ENCODE data around the gene GHDC.
A peak's percentile ranks its signal among the peaks of the same experiment; 100 is the strongest.

The GHDC gene

DNA sequence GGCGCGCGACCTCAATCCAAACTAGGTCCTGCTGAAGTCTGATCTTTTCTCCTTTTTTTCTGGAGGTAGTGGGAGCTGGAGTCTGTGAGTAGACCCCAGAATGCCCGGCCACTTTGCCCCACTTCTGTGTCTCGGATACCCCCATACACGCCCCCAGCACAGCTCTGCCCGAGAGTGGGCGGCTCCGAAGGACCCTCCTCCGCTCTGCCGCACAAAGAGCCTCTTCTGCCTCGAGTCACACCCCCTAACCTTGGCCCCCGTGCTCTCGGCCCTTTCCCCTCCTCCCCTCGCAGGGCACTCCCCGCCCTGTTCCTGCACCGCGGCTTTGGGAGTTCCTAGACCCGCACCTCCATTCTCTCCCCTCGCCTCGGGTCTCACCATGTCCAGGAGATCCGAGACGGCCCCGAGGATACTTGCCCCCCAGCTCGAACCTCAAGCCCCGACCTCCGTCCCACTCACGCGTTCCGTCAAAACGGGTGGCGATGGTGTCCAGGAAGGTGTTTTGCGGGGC is 13.8 kb downstream of the GHDC start:
- Histone ChIP-seq H3K9me3 (ENCODE audit: control extremely low read depth in 1 of 5, control insufficient read depth in 4 of 5, insufficient read depth in 2 of 5, low read depth in 1 of 5, low read length in 4 of 5) (no peaks in the 10 kb centered on the region), H3K27me3 (replicated peaks in 2 of 5; ENCODE audit: control insufficient read depth in 4 of 5, insufficient read depth in 5 of 5, low read length in 4 of 5) (peaks cover 0 to 36% (median 16%) of the 10 kb centered on the region in 5 experiments), H3K4me3 (ENCODE audit: control insufficient read depth in 1 of 7, extremely low read depth in 1 of 7, insufficient read depth in 4 of 7, low read depth in 2 of 7, low read length in 6 of 7) (peak overlapping the region; percentile 10 to 71 (median 59)), H3K4me1 (ENCODE audit: control extremely low read depth in 1 of 4, control insufficient read depth in 4 of 4, insufficient read depth in 4 of 4, low read length in 3 of 4) (peaks cover 3 to 42% (median 34%) of the 10 kb centered on the region in 4 experiments), H3K36me3 (ENCODE audit: control insufficient read depth in 4 of 4, insufficient read depth in 4 of 4, low read length in 3 of 4) (no peaks in the 10 kb centered on the region), H3K27ac (ENCODE audit: insufficient read depth in 1 of 2, low read depth in 1 of 2, low read length in 2 of 2, poor library complexity in 1 of 2, severe bottlenecking in 2 of 2) (no peak overlapping the region)
- DNase-seq, result no peak
- POLR2A ChIA-PET, result interaction anchor here (0.7 kb wide), 1 partner anchor 13 kb away, joined by 4 read pairs; no protein-coding TSS in a partner anchor
- WGBS (ENCODE audit: insufficient coverage), result 5% methylated on average over 19 of the region's 33 CpGs
- CTCF ChIA-PET, result interaction anchor here (0.6 to 3.6 kb wide), 7 partner anchors 8 to 166 kb away, joined by 3 to 19 read pairs (median 5); no protein-coding TSS in a partner anchor

DNA sequence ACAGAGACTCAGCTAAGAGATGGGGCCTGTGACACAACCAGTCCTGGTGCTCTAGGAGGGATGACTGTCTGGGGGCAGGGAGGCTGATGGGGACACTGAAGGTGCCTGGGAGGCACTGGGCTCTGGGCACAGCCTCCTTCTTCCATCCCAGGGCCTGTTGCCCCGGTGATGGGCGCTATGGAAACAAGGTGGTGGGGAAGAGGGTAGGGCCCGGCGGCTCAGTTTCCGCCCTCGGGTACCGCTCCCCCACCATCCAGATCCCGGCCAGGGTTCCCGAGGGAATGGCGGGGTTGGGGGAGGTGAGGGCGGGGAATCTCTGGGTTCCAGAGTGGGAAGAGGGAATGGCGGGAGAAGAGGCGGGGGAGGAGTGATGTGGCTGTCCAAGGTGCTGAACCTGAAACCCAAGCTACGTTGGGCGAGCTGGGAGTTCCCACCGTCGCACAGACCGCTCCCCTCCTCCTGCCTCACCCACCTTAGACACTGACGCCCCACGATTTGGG is 14.3 kb downstream of the GHDC start:
- H3K4me1 ChIP-seq (ENCODE audit: control extremely low read depth in 1 of 4, control insufficient read depth in 4 of 4, insufficient read depth in 4 of 4, low read length in 3 of 4), result peaks cover 3 to 40% (median 33%) of the 10 kb centered on the region in 4 experiments
- H3K27ac ChIP-seq (ENCODE audit: insufficient read depth in 1 of 2, low read depth in 1 of 2, low read length in 2 of 2, poor library complexity in 1 of 2, severe bottlenecking in 2 of 2), result no peak overlapping the region
- peak in 2 of 3 donors; percentile 54 to 57 for DNase-seq
- WGBS (ENCODE audit: insufficient coverage), result 17% methylated on average over 16 of the region's 20 CpGs
- peaks cover 0 to 36% (median 16%) of the 10 kb centered on the region in 5 experiments for H3K27me3 ChIP-seq (replicated peaks in 2 of 5; ENCODE audit: control insufficient read depth in 4 of 5, insufficient read depth in 5 of 5, low read length in 4 of 5)
- ChIA-PET POLR2A (interaction anchor here (0.6 to 0.7 kb wide), 2 partner anchors 12 to 32 kb away, joined by 3 to 4 read pairs; no protein-coding TSS in a partner anchor), CTCF (interaction anchor here (0.6 to 3.6 kb wide), 8 partner anchors 8 to 167 kb away, joined by 3 to 19 read pairs (median 5); no protein-coding TSS in a partner anchor)
- H3K9me3 ChIP-seq (ENCODE audit: control extremely low read depth in 1 of 5, control insufficient read depth in 4 of 5, insufficient read depth in 2 of 5, low read depth in 1 of 5, low read length in 4 of 5), result no peaks in the 10 kb centered on the region
- H3K36me3 ChIP-seq (ENCODE audit: control insufficient read depth in 4 of 4, insufficient read depth in 4 of 4, low read length in 3 of 4), result no peaks in the 10 kb centered on the region
- H3K4me3 ChIP-seq (ENCODE audit: control insufficient read depth in 1 of 7, extremely low read depth in 1 of 7, insufficient read depth in 4 of 7, low read depth in 2 of 7, low read length in 6 of 7), result peak overlapping the region in 1 of 7 experiments; percentile 64

DNA sequence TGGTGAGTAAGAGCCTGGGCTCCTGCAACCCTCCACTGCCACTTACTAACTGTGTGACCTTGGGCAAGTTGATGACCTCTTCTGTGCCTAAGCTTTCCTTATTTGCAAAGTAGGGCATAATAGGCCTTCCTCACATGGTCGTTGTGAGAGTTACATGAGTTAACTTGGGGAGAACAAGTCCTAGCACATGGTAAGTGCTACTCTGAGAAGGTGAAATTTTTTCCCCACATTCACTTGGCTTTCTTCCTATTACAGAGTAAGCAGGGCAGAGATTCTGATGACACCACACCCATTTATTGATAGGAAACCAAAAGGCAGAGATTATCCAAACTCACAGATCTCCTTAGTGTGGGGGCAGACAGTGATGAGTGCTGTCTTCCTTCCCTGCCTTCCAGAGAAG is 15.0 kb downstream of the GHDC start:
- Histone ChIP-seq H3K4me3 (ENCODE audit: control insufficient read depth in 1 of 7, extremely low read depth in 1 of 7, insufficient read depth in 4 of 7, low read depth in 2 of 7, low read length in 6 of 7) (no peak overlapping the region), H3K27ac (ENCODE audit: insufficient read depth in 1 of 2, low read depth in 1 of 2, low read length in 2 of 2, poor library complexity in 1 of 2, severe bottlenecking in 2 of 2) (no peak overlapping the region), H3K9me3 (ENCODE audit: control extremely low read depth in 1 of 5, control insufficient read depth in 4 of 5, insufficient read depth in 2 of 5, low read depth in 1 of 5, low read length in 4 of 5) (no peaks in the 10 kb centered on the region), H3K4me1 (ENCODE audit: control extremely low read depth in 1 of 4, control insufficient read depth in 4 of 4, insufficient read depth in 4 of 4, low read length in 3 of 4) (peaks cover 3 to 33% (median 28%) of the 10 kb centered on the region in 4 experiments), H3K27me3 (replicated peaks in 2 of 5; ENCODE audit: control insufficient read depth in 4 of 5, insufficient read depth in 5 of 5, low read length in 4 of 5) (peaks cover 0 to 36% (median 16%) of the 10 kb centered on the region in 5 experiments), H3K36me3 (ENCODE audit: control insufficient read depth in 4 of 4, insufficient read depth in 4 of 4, low read length in 3 of 4) (no peaks in the 10 kb centered on the region)
- POLR2A ChIA-PET, result interaction anchor here (0.6 kb wide), 1 partner anchor 32 kb away, joined by 3 read pairs; no protein-coding TSS in a partner anchor
- DNase-seq, result no peak
- 40% methylated on average over 1 of the region's 1 CpG for WGBS (ENCODE audit: insufficient coverage)
- CTCF ChIA-PET, result interaction anchor here (0.6 to 3.6 kb wide), 5 partner anchors 9 to 284 kb away, joined by 3 to 16 read pairs (median 5); no protein-coding TSS in a partner anchor

DNA sequence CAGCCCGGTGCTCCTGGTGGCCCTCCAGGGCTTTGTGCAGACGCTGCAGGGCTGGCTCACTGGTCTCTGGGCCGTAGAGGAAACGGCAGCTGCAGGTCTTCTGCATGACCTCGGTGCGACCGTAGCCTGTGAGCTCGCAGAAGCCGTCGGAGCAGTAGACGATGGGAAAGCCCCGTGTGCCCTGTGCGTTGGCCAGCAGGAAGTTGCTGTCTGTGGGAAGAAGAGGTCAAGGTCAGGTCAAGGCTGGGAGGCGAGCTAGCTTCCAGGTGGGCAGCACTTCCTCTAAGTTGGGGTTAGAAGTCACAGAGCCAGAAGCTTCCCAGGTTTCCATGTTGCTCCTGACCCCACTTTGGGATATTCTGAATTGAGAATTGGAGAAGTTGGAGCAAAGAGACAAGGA is 15.5 kb downstream of the GHDC start:
- WGBS (ENCODE audit: insufficient coverage), result 44% methylated on average over 13 of the region's 14 CpGs
- ChIA-PET POLR2A (interaction anchor here (0.8 kb wide), 1 partner anchor 243 kb away, joined by 3 read pairs; no protein-coding TSS in a partner anchor), CTCF (interaction anchor here (0.6 to 3.6 kb wide), 4 partner anchors 10 to 284 kb away, joined by 5 to 16 read pairs (median 6); no protein-coding TSS in a partner anchor)
- Histone ChIP-seq H3K27me3 (replicated peaks in 2 of 5; ENCODE audit: control insufficient read depth in 4 of 5, insufficient read depth in 5 of 5, low read length in 4 of 5) (peaks cover 0 to 36% (median 16%) of the 10 kb centered on the region in 5 experiments), H3K9me3 (ENCODE audit: control extremely low read depth in 1 of 5, control insufficient read depth in 4 of 5, insufficient read depth in 2 of 5, low read depth in 1 of 5, low read length in 4 of 5) (no peaks in the 10 kb centered on the region), H3K27ac (ENCODE audit: insufficient read depth in 1 of 2, low read depth in 1 of 2, low read length in 2 of 2, poor library complexity in 1 of 2, severe bottlenecking in 2 of 2) (no peak overlapping the region), H3K4me1 (ENCODE audit: control extremely low read depth in 1 of 4, control insufficient read depth in 4 of 4, insufficient read depth in 4 of 4, low read length in 3 of 4) (peaks cover 3 to 30% (median 25%) of the 10 kb centered on the region in 4 experiments), H3K4me3 (ENCODE audit: control insufficient read depth in 1 of 7, extremely low read depth in 1 of 7, insufficient read depth in 4 of 7, low read depth in 2 of 7, low read length in 6 of 7) (no peak overlapping the region), H3K36me3 (ENCODE audit: control insufficient read depth in 4 of 4, insufficient read depth in 4 of 4, low read length in 3 of 4) (no peaks in the 10 kb centered on the region)
- DNase-seq, result no peak

DNA sequence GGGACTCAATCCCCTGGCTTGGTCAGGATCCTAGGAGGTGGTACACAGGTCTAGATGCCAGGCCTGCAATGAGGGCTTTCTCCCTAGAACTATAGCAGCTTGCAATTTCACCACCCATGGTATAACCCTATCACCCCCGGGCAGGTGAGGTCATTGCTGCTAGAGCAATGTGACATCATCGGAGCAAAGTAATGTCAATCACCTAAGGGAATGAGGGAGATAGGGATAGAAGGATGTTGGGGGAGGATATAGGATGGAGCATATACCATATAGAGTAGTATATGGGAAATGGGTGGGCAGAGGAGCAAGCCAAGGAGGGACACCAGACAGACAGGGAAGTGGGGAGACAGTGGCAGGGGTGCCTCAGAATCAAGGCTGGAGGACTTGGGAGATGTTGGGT is 16.6 kb downstream of the GHDC start:
- H3K4me3 ChIP-seq (ENCODE audit: control insufficient read depth in 1 of 7, extremely low read depth in 1 of 7, insufficient read depth in 4 of 7, low read depth in 2 of 7, low read length in 6 of 7), result no peak overlapping the region
- no peak for DNase-seq

DNA sequence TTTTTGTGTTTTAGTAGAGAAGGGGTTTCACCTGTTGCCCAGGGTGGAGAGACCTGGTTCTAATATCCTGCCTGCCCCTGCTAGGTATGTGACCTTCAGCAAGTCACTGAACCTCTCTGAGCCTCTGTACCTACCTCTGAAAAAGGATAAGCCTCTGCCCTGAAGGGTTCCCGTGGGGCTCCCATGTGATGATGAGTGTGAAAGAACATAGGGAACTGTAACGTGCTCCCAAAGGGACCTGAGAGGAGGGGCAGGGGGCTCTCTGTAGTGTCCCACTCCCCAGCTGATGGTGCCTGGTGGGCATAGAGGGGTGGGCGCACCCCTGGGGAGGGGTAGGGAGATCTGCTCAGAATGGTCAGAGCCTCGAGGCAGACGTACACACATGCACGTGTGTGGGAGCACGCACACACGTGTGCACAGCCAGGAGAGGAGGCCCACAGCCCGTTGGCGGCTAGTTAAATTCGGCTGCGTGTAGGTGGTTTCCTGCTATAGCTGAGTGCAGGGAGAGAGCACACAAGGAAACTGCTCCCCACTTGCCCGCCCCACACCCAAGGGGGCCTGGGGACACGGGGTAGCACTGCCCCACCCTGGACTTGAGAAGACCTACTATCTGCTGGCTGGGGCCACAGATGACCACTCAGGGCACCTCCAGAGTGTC is 20.0 kb downstream of the GHDC start:
- WGBS (ENCODE audit: insufficient coverage), result 76% methylated on average over 13 of the region's 14 CpGs
- no peaks in the 10 kb centered on the region for H3K36me3 ChIP-seq (ENCODE audit: control insufficient read depth in 4 of 4, insufficient read depth in 4 of 4, low read length in 3 of 4)
- H3K27ac ChIP-seq (ENCODE audit: insufficient read depth in 1 of 2, low read depth in 1 of 2, low read length in 2 of 2, poor library complexity in 1 of 2, severe bottlenecking in 2 of 2), result no peak overlapping the region
- H3K4me3 ChIP-seq (ENCODE audit: control insufficient read depth in 1 of 7, extremely low read depth in 1 of 7, insufficient read depth in 4 of 7, low read depth in 2 of 7, low read length in 6 of 7), result no peak overlapping the region
- ChIA-PET CTCF (no interaction called here), POLR2A (no interaction called here)
- no peaks in the 10 kb centered on the region for H3K9me3 ChIP-seq (ENCODE audit: control extremely low read depth in 1 of 5, control insufficient read depth in 4 of 5, insufficient read depth in 2 of 5, low read depth in 1 of 5, low read length in 4 of 5)
- peaks cover 0 to 2% (median 0%) of the 10 kb centered on the region in 4 experiments for H3K4me1 ChIP-seq (ENCODE audit: control extremely low read depth in 1 of 4, control insufficient read depth in 4 of 4, insufficient read depth in 4 of 4, low read length in 3 of 4)
- no peak for DNase-seq
- H3K27me3 ChIP-seq (replicated peaks in 2 of 5; ENCODE audit: control insufficient read depth in 4 of 5, insufficient read depth in 5 of 5, low read length in 4 of 5), result peaks cover 0 to 7% (median 1%) of the 10 kb centered on the region in 5 experiments

More for the DNA sequence above, 16.6 kb downstream of the GHDC start:
- Histone ChIP-seq H3K27ac (ENCODE audit: insufficient read depth in 1 of 2, low read depth in 1 of 2, low read length in 2 of 2, poor library complexity in 1 of 2, severe bottlenecking in 2 of 2) (no peak overlapping the region), H3K36me3 (ENCODE audit: control insufficient read depth in 4 of 4, insufficient read depth in 4 of 4, low read length in 3 of 4) (no peaks in the 10 kb centered on the region), H3K4me1 (ENCODE audit: control extremely low read depth in 1 of 4, control insufficient read depth in 4 of 4, insufficient read depth in 4 of 4, low read length in 3 of 4) (peaks cover 3 to 20% (median 18%) of the 10 kb centered on the region in 4 experiments), H3K27me3 (replicated peaks in 2 of 5; ENCODE audit: control insufficient read depth in 4 of 5, insufficient read depth in 5 of 5, low read length in 4 of 5) (peaks cover 0 to 35% (median 16%) of the 10 kb centered on the region in 5 experiments), H3K9me3 (ENCODE audit: control extremely low read depth in 1 of 5, control insufficient read depth in 4 of 5, insufficient read depth in 2 of 5, low read depth in 1 of 5, low read length in 4 of 5) (no peaks in the 10 kb centered on the region)
- 100% methylated on average over 1 of the region's 2 CpGs for WGBS (ENCODE audit: insufficient coverage)
- CTCF ChIA-PET, result no interaction called here
- POLR2A ChIA-PET, result no interaction called here

DNA sequence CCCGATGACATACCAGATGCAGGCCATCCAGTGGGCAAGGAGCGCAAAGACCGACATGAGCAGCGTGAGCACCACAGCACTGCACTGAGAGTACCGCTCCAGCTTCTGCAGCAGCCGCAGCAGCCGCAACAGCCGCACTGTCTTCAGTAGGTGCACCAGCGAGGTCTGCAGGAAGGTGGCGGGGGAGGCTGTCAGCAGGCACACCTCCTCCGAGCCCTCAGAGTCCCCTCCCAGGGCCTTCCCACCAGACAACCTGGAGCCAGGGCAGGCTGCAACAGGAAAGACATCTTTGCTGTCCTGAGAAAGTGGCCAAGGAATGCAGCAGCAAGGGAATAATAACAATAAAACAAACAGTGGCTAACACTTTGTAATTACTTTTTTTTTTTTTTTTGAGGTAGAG is 22.5 kb downstream of the GHDC start:
- H3K4me1 ChIP-seq (ENCODE audit: control extremely low read depth in 1 of 4, control insufficient read depth in 4 of 4, insufficient read depth in 4 of 4, low read length in 3 of 4), result peaks cover 0 to 2% (median 0%) of the 10 kb centered on the region in 4 experiments
- H3K27me3 ChIP-seq (replicated peaks in 2 of 5; ENCODE audit: control insufficient read depth in 4 of 5, insufficient read depth in 5 of 5, low read length in 4 of 5), result no peaks in the 10 kb centered on the region
- DNase-seq, result no peak
- ChIA-PET POLR2A (no interaction called here), CTCF (no interaction called here)
- 98% methylated on average over 9 of the region's 11 CpGs for WGBS (ENCODE audit: insufficient coverage)
- H3K36me3 ChIP-seq (ENCODE audit: control insufficient read depth in 4 of 4, insufficient read depth in 4 of 4, low read length in 3 of 4), result no peaks in the 10 kb centered on the region
- H3K9me3 ChIP-seq (ENCODE audit: control extremely low read depth in 1 of 5, control insufficient read depth in 4 of 5, insufficient read depth in 2 of 5, low read depth in 1 of 5, low read length in 4 of 5), result no peaks in the 10 kb centered on the region
- H3K4me3 ChIP-seq (ENCODE audit: control insufficient read depth in 1 of 7, extremely low read depth in 1 of 7, insufficient read depth in 4 of 7, low read depth in 2 of 7, low read length in 6 of 7), result no peak overlapping the region
- H3K27ac ChIP-seq (ENCODE audit: insufficient read depth in 1 of 2, low read depth in 1 of 2, low read length in 2 of 2, poor library complexity in 1 of 2, severe bottlenecking in 2 of 2), result no peak overlapping the region
